NCI-H2081 (cell line): ENCODE measurements around the gene CREB3L2.
"Not testable (repeated sequence)": the region's sequence is repeated elsewhere in the genome, so short reads cannot be mapped to it uniquely, and the experiment has no call there.

ENCODE experiments used
- DNase-seq, 2 experiments: peaks; one replicate each; lab custom pipeline; 2025; lab: John Stamatoyannopoulos, UW

CREB3L2 gene

DNA sequence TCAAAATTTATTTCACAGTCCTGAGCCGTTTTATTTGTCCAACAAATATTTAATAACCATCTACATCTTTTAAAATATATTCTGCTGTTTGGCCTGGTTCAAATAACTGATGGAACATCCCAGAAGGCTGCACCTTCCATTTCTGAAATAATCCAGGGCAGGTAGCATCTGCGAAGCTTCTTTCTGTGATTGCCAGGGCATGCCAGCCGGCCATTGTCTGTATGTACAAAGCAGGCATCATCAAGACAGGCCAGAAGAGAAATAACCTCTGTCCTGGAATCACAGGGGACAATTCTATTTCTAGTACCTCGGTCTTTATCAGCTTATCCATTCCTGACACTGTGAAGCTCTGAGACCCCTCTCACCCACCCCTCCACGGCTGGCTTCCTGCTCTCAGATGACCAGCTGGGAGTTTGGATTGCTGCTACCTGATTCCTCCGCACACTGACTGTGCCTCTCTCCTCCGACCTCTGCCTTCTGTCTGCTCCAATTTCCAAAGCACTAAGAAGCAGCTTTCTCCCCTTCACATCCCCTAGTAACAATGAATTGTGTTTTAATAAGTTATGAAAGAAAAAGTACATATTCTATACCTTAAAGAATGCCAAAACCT, 163.1 kb downstream of the CREB3L2 start:
- DNase-seq = no peak

DNA sequence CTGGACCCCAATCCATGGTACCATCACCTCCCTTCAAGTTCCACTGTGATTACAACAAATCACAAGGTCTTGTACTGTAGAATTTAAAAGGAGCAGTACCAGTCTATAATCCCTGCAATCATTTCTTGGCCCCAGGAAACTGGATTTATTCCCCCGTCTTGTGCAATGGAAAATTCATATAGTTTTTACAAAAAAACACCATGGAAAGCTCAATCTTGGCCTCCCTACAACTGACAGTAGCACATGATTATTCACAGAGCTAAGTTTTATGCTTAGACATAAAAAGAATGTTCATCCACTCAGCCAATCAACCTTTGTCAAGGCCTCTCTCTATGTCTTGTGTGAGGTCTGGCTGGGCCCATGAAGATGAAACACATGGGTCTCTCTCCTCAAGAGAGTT, 165.3 kb downstream of the CREB3L2 start:
- DNase-seq = no peak

DNA sequence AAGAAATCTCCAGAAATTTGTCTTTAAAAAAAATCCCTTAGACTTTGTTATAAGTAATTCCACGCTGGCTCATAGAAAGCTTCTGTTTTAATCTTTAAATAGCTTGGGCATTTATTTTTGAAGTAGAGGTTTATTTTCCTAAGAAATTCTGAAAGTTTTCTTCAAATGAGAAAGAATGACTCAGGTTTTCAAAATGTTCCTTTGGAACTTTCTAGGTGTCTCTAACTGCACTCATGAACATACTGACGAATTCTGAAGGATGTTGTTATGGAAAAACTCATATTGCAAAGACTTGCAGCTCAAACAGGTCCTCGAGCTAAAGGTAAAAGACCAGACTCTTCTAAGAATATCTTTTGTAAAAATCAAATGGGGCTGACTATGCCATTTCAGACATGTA, 165.8 kb downstream of the CREB3L2 start:
- DNase-seq = no peak

DNA sequence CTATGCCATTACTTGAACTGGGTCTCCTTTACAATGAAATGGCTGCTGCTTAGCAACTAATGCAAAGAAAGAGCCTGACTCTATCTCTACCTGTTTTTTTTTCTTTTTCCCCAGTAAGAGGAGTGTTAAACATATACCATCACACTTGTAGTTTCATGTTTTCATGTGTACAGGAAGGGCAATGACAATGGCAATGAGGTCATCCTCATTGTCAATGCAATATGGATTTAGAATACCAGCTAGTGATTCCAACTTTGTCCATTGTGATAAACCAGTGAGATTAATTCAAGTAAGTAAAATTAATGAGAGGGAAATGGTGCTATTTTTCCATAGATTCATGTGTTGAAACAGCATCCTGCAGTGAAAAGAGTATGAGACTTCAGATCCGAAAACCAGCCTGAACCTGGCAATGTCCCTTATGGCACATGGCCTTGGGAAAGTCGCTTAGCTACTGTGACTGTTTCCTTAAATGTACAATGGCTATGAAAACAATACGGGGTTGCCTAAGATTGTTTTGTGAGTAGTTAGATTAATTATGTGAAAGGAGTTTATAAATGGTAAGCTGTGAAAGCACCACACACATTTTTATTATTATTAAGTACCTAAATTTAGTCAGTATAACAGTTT, 166.3 kb downstream of the CREB3L2 start:
- no peak for DNase-seq

- no peak for DNase-seq
Observed at GRCh38 chr7:137834552-137834951, 167.3 kb downstream of the CREB3L2 start.

DNA sequence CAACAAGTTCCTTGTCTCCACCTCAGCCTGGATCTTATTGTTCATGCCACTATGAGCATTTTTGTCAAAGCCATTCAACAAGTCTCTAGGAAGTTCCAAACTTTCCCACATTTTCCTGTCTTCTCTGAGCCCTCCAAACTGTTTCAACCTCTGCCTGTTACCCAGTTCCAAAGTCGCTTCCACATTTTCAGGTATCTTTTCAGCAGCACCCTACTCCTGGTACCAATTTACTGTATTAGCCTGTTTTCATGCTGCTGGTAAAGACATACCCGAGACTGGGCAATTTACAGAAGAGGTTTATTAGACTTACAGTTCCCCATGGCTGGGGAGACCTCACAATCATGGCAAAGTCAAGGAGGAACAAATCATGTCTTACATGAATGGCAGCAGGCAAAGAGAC, 168.9 kb downstream of the CREB3L2 start:
- DNase-seq = not testable (repeated sequence)

DNA sequence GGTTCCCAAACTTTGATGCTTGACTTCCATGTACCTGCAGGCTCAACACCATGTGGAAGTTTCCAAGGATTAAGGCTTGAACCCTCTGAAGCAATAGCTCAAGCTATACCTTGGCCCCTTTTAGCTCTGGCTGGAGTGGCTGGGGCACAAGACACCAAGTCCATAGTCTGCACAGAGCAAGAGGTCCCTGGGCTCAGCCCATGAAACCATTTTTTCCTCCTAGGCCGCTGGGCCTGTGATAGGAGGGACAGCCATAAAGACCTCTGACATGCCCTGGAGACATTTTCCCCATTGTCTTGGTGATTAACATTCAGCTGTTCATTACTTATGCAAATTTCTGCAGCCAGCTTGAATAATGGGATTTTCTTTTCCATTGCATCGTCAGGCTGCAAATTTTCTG, 169.5 kb downstream of the CREB3L2 start:
- no peak for DNase-seq

DNA sequence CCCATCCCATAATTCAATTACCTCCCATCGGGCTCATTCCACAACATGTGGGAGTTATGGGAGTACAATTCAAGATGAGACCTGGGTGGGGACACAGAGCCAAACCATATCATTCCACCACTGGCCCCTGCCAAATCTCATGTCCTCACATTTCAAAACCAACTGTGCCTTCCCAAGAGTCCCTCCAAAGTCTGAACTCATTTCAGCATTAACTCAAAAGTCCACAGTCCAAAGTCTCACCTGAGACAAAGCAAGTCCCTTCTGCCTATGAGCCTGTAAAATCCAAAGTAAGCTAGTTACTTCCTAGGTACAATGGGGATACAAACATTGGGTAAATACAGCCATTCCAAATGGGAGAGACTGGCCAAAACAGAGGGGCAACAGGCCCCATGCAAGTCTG, 170.3 kb downstream of the CREB3L2 start:
- not testable (repeated sequence) for DNase-seq

- no peak for DNase-seq
Observed at GRCh38 chr7:137829337-137829992, 172.4 kb downstream of the CREB3L2 start.

GRCh38 chr7:137828456-137828855, 173.4 kb downstream of the CREB3L2 start:
- no peak for DNase-seq

GRCh38 chr7:137825489-137825888, 176.4 kb downstream of the CREB3L2 start:
- DNase-seq = no peak
